Measurements from ENCODE around the gene SPTLC3.

The SPTLC3 gene

DNA sequence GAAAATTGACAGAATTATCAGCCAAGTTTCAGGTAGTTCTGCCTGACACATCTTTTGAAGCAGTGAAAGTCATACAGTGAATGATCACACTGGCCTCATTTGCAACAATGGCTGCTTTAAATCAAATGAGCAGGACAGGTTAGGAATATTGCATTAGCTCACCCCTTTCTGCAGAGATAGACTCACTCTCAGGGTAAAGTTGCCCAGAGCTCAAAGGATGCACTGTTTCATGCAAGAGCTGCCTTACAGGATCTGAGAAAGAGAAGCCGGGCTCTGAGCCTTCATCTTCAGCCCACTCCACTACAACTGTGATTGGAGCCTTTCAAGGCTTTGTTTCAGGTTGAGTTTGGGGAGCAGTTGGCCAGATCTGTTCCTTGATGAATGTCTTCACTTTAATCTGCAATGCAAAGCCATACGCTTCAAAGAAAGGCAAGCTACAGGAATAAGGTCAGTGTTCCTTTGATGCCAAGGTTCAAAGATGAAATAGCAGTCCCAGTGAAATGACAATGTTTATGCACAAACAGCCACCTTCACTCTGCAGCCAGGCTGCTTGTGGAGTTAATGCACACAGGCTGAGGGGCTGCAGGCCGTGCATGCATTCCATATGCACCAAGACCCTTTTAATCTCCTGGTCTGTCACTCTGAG, 121.4 kb downstream of the SPTLC3 start:
- TF ChIP-seq, protein P1, sequence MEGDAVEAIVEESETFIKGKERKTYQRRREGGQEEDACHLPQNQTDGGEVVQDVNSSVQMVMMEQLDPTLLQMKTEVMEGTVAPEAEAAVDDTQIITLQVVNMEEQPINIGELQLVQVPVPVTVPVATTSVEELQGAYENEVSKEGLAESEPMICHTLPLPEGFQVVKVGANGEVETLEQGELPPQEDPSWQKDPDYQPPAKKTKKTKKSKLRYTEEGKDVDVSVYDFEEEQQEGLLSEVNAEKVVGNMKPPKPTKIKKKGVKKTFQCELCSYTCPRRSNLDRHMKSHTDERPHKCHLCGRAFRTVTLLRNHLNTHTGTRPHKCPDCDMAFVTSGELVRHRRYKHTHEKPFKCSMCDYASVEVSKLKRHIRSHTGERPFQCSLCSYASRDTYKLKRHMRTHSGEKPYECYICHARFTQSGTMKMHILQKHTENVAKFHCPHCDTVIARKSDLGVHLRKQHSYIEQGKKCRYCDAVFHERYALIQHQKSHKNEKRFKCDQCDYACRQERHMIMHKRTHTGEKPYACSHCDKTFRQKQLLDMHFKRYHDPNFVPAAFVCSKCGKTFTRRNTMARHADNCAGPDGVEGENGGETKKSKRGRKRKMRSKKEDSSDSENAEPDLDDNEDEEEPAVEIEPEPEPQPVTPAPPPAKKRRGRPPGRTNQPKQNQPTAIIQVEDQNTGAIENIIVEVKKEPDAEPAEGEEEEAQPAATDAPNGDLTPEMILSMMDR (IDR thresholded peaks at IDR 0.05): no peak

DNA sequence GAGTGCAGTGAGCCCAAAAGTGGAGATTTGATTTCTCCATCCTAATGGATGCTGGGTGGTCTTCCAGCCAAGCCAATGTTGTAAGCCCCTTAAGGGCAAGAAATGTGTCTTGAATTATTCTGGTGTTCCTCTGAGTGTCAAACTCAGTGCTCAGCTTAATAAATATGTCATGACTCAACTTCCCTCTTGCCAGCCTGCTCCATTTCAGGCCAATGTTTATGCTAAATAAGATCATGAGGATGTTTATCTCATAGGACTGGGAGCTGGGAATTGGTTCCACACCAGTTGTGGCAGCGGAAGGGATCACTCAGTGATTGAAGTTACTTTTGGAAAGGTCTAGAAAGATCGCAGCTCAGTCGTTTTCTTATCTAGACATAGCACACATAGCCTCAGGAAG, 121.9 kb downstream of the SPTLC3 start:
- TF ChIP-seq, protein P1 (IDR thresholded peaks at IDR 0.05): no peak

DNA sequence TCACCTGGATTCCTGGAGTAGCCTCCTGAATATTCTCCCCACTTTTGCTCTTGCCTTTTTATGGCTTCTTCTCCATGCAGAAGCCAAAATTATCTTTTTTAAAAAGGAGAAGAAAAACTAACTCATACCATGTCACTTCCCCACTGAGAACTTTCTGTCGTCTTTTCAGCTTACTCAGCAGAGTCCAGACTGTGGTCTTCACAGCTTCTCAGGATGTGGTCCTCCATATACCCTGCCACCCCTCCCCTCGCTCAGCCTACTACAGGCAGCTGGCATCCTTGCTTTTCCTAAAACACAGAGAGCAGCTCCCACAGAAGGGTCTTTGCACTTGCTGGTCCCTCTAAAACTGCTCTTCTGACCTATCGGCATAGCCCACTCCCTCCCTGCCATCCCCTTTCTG, 122.9 kb downstream of the SPTLC3 start:
- TF ChIP-seq, protein P1 (IDR thresholded peaks at IDR 0.05): no peak

DNA sequence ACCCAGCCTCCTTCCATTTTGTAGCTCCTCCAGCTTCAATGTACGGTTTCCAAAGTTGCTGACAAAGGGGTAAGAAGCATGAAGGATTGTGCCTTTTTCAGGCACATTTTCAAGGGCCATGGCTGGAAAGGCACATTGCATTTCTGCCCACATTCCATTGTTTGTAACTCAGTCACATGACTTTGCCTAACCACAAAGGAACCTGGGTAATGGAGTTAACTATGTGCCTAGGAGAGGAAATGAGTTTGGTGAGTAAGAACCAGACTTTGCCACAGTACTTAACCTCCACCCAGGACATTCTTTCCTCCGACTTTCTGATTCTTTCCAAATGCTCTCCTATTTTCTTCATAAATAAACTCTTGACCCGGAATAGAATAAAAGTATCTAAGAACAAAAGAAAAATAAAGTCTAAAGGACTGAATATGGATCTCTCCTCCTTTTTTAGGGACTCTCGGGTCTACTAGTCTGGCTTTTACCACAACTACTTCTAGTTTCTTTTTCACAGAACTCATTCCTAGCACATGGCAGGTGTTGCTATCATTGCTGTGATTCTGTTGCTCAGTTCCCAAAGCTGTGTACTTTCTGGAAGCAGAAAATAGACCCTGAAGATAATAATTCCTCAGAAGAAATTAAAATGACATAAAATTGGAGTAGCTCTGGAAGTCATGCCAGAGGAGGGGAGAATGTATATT, 130.8 kb downstream of the SPTLC3 start:
- TF ChIP-seq, protein P1 (IDR thresholded peaks at IDR 0.05): no peak

DNA sequence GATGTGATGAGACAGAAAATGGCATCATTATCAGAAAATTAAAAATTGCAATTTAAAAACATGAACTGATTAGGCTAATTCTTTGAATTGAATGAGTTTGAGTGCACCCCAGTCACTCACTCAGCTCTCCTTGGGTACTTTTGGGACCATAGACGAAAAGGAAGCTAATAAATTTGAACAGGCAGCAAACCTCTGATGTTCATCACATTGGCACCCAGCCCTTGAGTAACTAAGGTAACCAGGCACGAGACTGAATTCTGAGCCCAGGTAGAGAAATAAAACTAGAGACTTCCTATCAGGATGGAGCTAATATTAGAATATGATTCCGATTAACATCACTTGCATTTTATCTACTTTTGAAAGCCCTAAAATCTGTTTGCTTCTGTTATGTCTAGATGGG, 131.4 kb downstream of the SPTLC3 start:
- TF ChIP-seq, protein P1 (IDR thresholded peaks at IDR 0.05): no peak

DNA sequence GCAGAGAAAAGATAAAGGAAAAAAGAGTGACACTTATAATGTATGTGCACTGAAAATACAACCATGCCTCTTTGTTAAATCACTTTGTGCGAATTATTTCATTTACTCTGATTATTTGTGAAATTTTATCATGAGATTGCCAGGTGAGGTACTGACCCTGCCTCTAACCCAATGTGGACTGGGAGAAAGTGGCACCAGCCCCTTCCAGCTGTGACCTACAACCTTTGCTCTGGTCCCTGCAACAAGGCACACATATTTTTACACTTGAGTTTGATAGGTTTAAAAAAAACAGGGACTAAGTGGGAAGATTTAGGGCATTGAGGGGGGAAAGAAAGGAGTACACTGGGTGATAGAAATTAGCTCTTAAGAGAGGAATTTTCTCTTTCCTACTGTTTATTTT, 132.0 kb downstream of the SPTLC3 start:
- TF ChIP-seq, protein P1 (IDR thresholded peaks at IDR 0.05): no peak

DNA sequence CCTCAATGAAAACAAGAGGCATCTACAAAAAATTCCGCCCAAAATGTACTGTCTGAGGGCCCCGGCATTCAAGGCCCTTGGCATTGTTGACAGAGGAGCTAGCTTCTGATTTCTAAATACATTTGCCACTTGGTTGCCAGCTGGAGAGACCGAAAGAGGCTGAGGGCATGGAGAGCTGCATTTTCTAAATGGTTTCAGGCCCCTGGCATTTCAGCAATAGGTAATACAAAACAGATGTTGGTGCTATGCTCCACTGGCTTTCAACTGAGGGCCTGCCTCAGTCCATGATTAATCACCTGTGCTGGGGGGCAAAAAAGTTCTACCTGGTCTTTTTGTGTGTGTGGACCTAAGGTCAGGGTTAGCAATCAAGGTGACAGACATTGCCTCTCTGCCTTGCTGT, 132.8 kb downstream of the SPTLC3 start:
- TF ChIP-seq, protein P1 (IDR thresholded peaks at IDR 0.05): no peak

All from LNCAP (cell line).